ENCODE results near the gene EFCC1. TPM values are rescaled to one million over a fixed set of nuclear protein-coding genes. Genes with fewer than 3 reads are reported as not detected.
A peak's percentile ranks its signal among the peaks of the same experiment; 100 is the strongest.

EFCC1 gene
- total RNA-seq, 2 donors from 2014 or later: 1.3 to 1.7 TPM

DNA sequence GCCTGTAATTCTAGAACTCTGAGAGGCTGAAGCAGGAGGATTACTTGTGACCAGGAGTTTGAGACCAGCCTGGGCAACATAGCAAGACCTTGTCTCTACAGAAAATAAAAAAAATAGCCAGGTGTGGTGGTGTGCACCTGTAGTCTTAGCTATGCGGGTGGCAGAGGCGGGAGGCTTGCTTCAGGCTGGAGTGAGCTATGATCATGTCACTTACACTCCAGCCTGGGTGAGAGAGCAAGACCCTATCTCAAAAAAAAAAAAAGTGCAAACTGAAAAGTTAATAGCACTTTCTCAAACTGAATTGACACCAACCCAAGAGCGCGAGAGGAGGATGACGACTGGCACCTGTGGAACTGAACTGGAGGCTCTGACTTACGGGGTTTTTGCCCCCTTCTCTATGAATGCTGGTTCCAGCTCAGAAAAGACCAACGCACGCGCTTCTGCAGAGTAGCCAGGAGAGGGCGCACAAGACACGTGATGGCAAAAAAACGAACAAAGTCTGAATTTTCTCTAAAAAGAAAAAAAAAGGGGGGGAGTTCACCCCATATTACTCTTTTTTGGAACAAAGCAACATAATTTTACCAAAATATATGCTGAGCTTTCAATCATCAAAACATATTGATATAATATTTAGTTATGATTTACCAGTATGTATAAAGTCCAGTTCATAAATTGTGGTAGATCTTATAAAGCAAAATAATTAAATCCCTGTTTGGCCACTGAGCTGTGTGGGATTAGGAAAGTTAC lies 30.9 kb upstream of the EFCC1 start:
- intact Hi-C loops (cut with DNase I): loop anchor here (5.0 to 10.0 kb wide), 2 partner anchors 115 to 277 kb away; partner anchors contain the start of gene COPG1
- H3K27ac ChIP-seq: no peak overlapping the region
- H3K4me1 ChIP-seq: peaks cover 4% of the 10 kb centered on the region
- H3K4me3 ChIP-seq: no peak overlapping the region
- DNase-seq: peak; percentile 50
- TF ChIP-seq, protein P1, sequence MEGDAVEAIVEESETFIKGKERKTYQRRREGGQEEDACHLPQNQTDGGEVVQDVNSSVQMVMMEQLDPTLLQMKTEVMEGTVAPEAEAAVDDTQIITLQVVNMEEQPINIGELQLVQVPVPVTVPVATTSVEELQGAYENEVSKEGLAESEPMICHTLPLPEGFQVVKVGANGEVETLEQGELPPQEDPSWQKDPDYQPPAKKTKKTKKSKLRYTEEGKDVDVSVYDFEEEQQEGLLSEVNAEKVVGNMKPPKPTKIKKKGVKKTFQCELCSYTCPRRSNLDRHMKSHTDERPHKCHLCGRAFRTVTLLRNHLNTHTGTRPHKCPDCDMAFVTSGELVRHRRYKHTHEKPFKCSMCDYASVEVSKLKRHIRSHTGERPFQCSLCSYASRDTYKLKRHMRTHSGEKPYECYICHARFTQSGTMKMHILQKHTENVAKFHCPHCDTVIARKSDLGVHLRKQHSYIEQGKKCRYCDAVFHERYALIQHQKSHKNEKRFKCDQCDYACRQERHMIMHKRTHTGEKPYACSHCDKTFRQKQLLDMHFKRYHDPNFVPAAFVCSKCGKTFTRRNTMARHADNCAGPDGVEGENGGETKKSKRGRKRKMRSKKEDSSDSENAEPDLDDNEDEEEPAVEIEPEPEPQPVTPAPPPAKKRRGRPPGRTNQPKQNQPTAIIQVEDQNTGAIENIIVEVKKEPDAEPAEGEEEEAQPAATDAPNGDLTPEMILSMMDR (IDR thresholded peaks at IDR 0.05): peak; percentile 90
- no peaks in the 10 kb centered on the region for H3K9me3 ChIP-seq
- H3K9ac ChIP-seq (ENCODE audit: low read depth in 2 of 2, low read length in 2 of 2): no peak overlapping the region
- no peaks in the 10 kb centered on the region for H3K36me3 ChIP-seq
- no peaks in the 10 kb centered on the region for H3K27me3 ChIP-seq

DNA sequence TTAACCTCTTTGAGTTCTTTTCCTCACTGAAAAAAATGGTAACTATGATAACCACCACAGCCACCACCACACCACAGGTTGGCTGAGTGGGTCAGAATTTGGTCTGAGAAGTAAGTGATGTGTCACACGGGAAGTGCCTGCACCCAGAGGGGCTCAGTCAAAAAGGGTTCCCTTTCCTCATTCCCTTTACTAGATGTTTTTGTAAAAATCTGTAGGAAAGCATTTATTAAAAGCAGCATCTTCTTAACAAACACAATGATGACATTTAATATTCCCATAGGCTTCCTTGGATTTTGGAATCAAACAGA lies 30.4 kb upstream of the EFCC1 start:
- Histone ChIP-seq H3K27ac (no peak overlapping the region), H3K9me3 (no peaks in the 10 kb centered on the region), H3K27me3 (no peaks in the 10 kb centered on the region), H3K9ac (ENCODE audit: low read depth in 2 of 2, low read length in 2 of 2) (no peak overlapping the region), H3K4me1 (peaks cover 3% of the 10 kb centered on the region), H3K36me3 (no peaks in the 10 kb centered on the region), H3K4me3 (no peak overlapping the region)
- no peak for DNase-seq
- intact Hi-C loops (cut with DNase I): loop anchor here (10.0 kb wide), 1 partner anchor 114 kb away; no protein-coding TSS in a partner anchor
- TF ChIP-seq, protein P1 (IDR thresholded peaks at IDR 0.05): no peak

DNA sequence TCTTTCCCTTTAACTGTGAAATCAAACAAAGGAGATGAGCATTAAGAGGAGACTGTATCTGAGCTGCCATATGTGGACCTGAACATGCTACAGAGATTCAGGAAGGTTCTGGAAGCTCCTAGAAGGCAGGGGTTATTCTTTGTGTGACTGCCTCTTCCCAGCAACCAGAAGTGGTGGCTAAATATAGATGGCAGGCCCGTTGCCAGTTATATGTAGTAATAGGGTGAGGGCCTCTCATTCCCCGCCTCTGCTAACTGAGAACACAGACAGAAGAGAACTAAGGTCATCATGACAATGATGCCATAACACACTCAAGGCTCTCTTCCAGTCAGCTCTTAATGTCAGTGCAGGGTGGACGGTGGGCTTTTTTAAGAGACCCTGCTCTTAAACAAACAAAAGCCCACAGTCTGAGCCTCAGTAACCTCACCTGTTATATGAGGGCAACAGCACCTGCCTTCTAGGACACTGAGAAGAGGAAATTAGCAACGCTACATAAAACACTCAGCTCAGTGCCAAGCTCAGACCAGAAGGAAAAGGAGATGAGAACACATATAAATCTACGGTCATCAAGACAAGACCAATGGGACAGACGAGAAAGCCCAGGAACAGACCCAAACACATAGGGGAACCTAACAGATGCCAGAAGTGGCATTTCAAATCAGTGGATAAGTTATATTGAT lies 29.5 kb upstream of the EFCC1 start:
- DNase-seq: peak; percentile 41
- H3K27me3 ChIP-seq: no peaks in the 10 kb centered on the region
- no peak overlapping the region for H3K9ac ChIP-seq (ENCODE audit: low read depth in 2 of 2, low read length in 2 of 2)
- H3K36me3 ChIP-seq: no peaks in the 10 kb centered on the region
- H3K27ac ChIP-seq: no peak overlapping the region
- no peak overlapping the region for H3K4me3 ChIP-seq
- H3K9me3 ChIP-seq: no peaks in the 10 kb centered on the region
- TF ChIP-seq, protein P1 (IDR thresholded peaks at IDR 0.05): no peak
- no peaks in the 10 kb centered on the region for H3K4me1 ChIP-seq
- intact Hi-C loops (cut with DNase I): loop anchor here (10.0 kb wide), 1 partner anchor 113 kb away; no protein-coding TSS in a partner anchor

DNA sequence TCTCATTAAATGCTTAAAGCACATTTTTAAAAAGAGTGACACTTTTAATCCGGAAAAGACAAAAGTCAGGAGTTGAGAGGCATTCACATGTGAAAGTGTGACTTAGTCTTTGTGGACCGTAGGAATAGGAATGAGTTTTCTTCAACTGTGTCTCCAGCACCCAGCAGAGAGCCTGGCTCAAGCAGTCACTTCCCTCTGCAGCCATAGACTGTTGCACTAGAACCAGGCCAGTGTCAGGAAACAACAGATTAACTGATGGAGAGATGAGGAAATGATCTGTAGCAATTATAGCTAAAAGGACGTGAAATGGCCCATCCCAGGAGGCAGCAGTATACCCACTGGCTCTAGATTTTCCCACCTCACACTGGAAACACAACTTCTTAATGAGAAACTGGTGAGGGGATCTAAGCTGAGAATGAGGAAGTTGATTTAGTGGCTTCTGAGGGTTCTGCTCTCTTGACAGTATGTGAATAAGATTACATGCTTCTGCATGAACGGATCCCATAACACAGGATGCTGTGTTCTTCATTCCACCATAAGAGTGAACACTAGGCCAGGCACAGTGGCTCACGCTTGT lies 27.0 kb upstream of the EFCC1 start:
- no peaks in the 10 kb centered on the region for H3K27me3 ChIP-seq

DNA sequence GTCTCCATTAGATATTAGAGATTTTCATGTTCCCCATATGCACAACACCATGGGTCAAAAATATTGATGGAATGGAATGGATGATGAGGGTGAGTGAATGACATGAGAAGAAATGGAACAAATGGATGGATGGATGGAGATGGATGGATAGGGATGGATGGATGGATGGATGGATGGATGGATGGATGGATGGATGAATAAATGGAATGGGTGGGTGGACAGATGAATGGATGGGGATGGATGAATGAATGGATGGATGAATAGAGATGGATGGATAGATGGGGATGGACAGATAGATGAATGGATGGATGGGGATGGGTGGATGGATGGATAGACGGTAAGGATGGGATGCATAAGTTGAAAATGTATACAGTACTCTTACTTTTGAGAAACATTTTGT lies 25.8 kb upstream of the EFCC1 start:
- no peak overlapping the region for H3K27ac ChIP-seq
- H3K9ac ChIP-seq (ENCODE audit: low read depth in 2 of 2, low read length in 2 of 2): no peak overlapping the region
- no peaks in the 10 kb centered on the region for H3K36me3 ChIP-seq
- no peaks in the 10 kb centered on the region for H3K4me1 ChIP-seq
- H3K27me3 ChIP-seq: no peaks in the 10 kb centered on the region
- TF ChIP-seq, protein P1 (IDR thresholded peaks at IDR 0.05): no peak
- intact Hi-C loops (cut with DNase I): loop anchor here (10.0 kb wide), 1 partner anchor 110 kb away; no protein-coding TSS in a partner anchor
- H3K9me3 ChIP-seq: no peaks in the 10 kb centered on the region
- no peak for DNase-seq
- no peak overlapping the region for H3K4me3 ChIP-seq

More for the DNA sequence above, 27.0 kb upstream of the EFCC1 start:
- Histone ChIP-seq H3K4me3 (no peak overlapping the region), H3K9me3 (no peaks in the 10 kb centered on the region), H3K27ac (no peak overlapping the region), H3K36me3 (no peaks in the 10 kb centered on the region), H3K4me1 (no peaks in the 10 kb centered on the region), H3K9ac (ENCODE audit: low read depth in 2 of 2, low read length in 2 of 2) (no peak overlapping the region)
- DNase-seq: no peak
- intact Hi-C loops (cut with DNase I): loop anchor here (10.0 kb wide), 1 partner anchor 111 kb away; no protein-coding TSS in a partner anchor
- TF ChIP-seq, protein P1 (IDR thresholded peaks at IDR 0.05): no peak
